Renal cortical epithelial cell (primary cell): ENCODE measurements around the gene NEU3. TPM values are rescaled to one million over a fixed set of nuclear protein-coding genes. Genes with fewer than 3 reads are reported as not detected.
"Not testable (repeated sequence)": the region's sequence is repeated elsewhere in the genome, so short reads cannot be mapped to it uniquely, and the experiment has no call there.

Experiments
- DNase-seq: peaks from one replicate; pipeline ENCODE4 v3.0.0-alpha.2; 2011; ENCODE audit warnings: low read depth
- total RNA-seq: library from RNA; depleted of rRNA; stranded (reverse); fragments of >200 nt; gene quantifications from 2 replicates; pipeline ENCODE4 v1.2.3, GENCODE V29; 2014

The NEU3 gene
- total RNA-seq, 1 donor from 2014 or later = 18.4 TPM

DNA sequence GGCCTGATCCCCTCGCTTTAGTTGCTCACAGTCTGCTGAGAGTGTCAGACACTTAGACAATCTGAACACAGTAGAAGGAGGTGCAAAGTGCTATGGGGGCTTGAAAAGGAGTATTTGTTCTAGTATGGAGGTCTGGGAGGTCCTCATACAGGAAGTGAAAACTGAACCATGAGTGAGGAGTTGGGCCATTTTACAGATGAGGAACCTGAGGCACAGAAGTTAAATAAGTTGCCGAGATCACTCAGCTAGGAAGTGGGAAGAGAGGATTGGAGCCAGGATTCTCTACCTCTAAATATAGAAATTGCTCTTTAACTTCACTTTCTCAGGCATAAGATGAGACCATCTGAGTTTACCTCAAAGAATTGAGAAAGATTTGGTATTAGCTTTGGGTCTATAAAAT, 4.0 kb upstream of the NEU3 start:
- no peak for DNase-seq

DNA sequence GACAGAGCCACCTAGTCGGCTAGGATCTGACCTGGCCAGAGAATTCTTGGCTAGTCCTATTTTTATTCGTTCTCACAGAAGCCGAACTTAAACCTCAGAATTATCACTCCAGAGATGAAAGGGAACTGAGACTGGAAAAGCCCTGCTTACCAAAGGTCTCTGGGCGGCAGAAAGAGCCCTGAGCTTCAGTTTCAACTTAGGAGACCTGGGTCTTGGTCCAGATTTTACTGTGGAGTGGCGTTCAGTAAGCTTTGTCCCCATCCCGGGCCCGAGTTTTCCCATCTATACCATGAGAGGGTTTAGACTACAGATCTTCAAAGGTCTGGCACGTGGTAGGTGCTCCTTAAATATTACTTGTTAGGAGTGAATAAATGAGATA, 516 bp downstream of the NEU3 start:
- DNase-seq = no peak

DNA sequence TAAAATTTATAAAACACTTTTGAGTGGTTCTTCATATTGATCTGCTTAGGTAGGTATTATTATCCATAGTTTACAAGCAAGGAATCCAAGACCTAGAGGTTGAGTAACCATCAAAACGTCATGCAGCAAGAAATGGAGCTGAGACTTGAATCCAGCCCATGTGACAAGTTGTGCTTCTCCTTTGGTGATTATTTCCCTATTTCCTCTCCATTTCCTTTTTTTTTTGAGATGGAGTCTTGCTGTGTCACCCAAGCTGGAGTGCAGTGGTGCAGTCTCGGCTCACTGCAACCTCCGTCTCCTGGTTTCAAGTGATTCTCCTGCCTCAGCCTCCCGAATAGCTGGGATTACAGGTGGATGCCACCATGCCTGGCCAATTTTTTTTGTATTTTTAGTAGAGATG, 1.4 kb downstream of the NEU3 start:
- DNase-seq = not testable (repeated sequence)

DNA sequence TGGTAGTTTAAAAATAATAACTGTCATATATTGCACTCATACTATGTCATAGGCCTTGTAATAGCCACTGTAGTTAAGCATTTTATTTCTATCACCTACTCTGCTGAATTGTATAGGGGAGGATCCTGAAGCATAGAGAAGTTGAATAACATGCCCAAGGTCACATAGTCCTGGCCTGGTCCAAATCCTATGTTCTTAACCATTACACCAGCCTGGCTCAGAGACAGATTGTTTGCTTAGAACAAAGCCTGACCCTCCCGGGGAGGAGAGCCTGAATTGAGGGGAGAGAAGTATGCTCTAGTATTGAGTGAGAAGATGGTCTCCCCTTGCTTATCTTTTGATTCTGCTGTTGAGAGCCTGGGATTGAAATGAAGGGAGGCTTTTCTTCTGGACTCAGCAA, 2.2 kb downstream of the NEU3 start:
- no peak for DNase-seq

DNA sequence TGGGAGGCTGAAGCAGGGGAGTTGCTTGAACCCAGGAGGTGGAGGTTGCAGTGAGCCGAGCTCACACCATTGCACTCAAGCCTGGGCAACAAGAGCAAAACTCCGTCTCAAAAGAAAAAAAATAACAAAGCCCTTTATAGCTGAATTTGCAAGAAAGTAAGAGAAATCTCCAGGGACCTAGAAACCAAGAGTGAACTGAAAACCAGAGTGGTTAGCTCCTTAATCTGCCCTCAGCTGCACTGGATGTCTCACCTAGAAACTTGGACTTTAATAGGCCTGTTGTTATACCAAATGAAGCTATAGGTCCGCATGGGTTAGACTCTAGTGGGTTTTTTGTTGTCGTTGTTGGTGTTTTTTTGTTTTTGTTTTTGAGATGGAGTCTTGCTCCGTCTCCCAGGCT, 4.1 kb downstream of the NEU3 start:
- DNase-seq = no peak

DNA sequence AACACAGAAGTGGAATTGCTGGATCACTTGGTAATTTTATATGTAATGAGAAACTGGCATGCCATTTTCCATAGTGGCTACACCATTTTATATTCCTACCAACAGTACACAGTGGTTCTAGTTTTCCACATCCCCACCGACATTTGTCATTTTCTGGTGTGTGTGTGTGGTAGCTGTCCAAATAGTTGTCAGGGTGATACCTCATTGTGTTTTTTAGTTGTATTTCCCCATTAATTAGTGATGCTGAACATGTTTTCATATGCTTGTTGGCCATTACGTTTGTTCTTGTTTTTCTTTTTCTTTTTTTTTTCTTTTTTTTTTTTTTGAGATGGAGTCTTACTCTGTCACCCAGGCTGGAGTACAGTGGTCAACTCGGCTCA, 12.2 kb downstream of the NEU3 start:
- no peak for DNase-seq

DNA sequence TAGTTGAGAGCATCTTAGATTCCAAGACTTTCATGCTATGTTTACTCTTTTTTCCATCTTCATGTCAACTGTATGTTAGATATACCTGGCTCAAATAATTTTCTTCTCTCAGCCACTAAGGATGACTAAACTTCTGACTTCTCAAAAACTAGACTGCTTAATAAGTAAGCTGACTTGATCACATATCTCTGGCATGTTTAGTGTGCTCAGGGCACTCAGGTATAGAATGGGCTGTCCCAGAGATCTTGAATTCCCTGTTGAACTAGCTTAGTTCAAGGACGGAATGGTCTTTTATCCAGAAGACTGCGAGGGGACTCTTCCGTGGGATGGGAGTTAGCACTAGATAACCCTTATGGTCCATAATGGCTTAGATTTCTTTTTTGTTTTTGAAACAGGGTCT, 13.0 kb downstream of the NEU3 start:
- DNase-seq = no peak

DNA sequence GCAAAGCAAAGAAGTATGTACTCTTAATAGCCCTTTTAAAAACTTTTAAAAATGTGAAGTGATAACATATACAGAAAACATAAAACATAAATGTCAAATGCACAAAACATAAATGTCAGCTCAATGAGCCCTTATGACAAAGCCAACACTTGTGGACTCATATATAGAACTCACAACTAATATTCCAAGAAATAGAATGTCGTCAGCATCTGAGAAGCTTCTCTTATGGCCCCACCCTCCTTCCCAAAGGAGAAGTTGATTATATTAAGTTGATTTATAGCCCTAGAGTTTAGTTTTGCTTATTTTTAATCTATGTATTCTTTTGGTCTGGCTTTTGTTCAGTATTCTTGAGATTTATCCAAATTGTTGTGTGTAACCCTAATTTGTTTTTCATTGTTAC, 13.8 kb downstream of the NEU3 start:
- no peak for DNase-seq

DNA sequence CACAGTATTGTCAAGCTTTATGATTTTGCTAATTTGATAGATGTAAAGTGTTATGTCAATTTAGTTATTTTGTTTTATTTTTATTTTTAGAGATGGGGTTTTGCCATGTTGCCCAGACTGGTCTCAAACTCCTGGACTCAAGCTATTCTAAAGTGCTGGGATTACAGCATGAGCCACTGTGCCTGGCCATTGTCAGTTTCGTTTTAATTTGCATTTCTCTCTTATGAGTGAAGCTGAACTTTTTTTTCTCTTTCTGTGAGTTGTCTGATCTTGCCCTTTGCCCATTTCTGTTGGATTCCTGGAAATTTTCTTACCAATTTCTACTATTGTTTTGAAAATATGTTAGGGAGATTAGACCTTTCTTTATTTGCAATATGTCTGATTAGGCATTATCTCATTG, 15.5 kb downstream of the NEU3 start:
- DNase-seq = no peak

DNA sequence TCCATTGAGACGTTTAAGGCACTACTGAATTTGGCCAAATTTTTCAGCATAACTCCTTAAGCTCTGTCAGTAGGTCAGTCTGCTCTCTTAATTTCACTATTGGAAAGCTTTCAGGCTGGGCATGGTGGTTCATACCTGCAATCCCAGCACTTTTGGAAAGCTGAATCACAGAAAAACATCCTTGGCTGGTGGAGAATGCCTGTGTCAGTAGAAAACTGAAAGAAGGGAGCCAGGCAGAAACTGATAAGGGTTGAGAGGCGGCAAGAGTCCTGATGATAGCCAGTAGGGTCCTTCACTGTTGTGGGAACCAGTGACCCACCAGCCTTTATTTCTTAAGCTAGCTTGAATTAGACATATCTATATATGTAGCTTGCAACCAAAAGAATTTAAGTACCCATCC, 22.6 kb downstream of the NEU3 start:
- DNase-seq = no peak

DNA sequence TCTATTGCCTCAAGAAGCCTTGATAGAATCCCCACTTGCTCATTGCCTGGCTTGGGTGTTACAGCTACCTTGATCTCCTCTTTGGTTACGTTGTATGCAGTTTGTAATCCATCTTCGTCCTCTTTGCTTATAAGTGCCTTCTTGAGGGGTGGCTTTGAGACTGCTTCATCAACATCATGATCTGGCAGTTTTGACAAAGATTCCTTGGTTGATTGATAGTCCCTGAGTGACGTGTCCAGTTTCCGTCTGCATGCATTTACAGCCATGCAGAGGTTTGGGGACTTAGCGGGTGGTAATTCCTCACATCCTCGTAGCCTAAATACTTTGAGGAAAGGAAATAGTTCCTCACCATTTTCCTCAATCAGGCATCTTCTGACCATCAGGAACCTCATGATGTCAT, 23.1 kb downstream of the NEU3 start:
- no peak for DNase-seq

DNA sequence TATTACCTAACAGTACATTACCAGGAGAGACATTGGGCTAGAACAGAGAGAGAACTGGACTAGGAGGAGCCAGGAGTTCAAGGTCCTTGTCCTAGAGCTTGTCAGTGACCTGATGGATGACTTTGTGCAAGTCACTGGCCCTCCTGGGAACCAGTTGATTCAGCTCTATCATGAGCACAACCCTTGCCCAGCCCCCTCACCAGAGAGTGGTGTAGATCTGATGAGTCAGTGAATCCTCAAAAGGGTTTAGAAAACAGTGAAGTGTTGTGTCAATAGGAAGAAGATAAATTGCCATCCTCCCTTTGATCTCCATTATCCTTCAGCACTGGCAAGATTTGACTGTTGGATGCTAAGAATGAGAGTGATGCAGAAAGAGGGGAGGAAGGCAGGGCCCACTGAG, 24.3 kb downstream of the NEU3 start:
- peak; percentile 70 for DNase-seq

DNA sequence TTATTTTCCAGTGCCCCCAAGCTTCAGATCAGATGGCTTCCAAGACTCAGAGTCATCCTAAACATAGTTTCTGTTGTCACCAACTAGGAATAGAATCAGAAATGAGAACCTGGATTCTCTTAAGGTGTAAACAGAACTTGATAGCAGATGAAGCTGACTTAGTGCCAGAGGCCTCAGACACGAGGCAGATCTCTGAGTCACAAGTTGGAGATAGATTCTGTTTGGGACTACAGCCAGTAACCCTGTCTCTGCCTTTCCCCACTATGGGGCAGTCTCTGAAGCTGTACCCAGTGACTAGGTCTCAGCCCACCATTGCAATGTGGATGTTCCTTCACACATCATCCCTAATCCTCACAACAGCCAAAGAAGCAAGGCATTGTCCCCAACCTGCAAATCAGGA, 25.4 kb downstream of the NEU3 start:
- peak; percentile 75 for DNase-seq

DNA sequence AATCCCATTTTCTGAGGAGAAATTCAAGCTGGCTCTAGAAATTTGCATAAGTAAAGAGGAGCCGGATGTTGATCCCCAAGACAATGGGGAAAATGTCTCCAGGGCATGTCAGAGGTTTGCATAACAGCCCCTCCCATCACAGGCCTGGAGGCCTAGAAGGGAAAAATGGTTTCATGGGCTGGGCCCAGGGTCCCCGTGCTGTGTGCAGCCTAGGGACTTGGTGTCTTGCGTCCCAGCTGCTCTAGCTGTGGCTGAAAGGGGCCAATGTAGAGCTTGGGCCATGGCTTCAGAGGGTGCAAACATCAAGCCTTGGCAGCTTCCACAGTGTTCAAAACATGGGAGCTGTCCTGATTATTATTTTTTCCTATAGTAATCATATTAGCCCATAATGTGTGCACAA, 30.5 kb downstream of the NEU3 start:
- not testable (repeated sequence) for DNase-seq

DNA sequence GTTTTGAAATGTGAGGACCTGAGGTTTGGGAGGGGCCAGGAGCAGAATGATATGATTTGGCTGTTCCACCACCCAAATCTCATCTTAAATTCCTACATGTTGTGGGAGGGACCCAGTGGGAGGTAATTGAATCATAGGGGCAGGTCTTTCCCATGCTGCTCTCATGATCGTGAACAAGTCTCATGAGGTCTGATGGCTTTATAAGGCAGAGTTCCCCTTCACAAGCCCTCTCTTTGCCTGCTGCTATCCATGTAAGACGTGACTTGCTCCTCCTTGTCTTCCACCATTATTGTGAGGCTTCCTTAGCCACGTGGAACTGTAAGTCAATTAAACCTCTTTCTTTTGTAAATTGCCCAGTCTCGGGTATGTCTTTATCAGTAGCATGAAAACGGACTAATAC, 31.6 kb downstream of the NEU3 start:
- not testable (repeated sequence) for DNase-seq

DNA sequence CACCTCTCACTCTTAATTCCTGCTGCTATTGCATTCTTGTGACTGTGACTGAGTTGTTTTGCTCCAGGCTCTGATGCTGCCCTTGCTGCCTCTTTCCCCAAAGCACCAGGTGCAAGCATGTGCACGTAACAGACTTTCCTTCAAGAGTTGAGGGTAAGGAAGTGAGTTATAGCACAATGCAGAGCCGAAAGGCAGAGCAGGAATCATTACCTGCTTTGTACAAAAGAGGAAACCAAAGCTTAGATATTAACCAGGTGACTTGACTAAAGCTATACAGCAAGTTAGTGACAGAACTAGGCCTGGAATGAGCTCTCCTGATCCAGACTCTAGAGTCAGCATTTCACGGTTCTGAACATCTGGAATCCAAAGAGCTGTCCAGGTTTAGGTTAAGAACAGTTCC, 33.6 kb downstream of the NEU3 start:
- DNase-seq = peak; percentile 88

DNA sequence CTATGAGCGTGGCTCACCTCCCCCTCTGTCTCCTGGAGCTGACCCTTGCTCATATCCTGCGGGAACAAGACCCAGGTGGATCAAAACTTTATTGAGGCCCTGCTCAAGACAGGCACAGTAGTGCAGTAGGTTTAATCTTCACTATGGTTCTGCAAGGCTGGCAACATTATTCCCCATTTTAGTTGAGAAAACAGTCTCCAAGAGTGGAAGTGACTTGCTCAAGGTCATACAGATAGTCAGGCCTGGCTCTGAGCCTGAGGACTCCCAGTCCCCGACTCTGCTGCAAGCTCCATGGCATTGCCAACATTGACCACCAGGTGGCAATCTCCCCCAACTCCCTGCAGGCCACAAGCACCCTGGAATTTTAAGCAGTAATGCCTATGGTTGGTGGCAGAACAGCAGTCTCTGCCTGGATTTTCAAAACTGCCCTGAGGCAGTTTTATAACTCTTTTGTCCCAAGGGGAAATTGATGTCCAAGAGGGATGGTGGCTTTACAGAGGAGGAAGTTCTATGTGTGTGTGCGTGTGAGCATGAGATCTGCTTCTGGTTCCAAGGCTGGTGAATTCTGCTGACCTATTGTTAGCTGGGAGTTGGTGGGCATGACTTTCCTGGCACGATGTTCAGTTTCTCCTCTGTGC, 34.1 kb downstream of the NEU3 start:
- DNase-seq = peak; percentile 87

DNA sequence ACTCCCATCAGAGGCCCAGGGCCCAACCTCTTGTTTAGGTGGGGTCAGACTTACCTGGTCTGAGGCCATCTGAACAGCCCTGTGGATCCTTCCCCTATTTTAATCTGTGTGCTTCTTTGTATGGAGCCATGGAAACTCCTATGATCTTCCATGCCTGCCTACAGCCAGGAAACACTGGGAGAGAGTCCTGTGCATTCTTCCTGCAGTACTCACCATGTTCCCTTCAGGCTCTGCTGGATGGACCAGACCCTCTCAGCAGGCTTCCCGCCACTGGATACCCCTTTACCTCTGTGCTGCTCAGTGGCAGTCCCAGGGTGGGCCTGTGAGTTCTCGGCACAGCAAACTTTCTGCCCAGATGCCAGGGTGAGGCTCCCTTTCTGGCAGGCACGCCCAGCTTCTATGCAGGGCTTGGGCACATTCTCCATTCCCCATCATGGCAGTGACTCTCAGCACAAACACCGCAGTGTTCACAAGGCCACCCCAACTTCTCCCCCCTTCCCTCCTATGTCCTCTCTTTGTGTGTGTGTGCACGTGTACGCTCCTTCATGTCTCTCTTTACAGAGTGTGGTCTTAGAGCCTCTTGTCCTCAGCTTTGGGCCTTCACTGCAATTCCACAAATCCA, 34.8 kb downstream of the NEU3 start:
- DNase-seq = peak; percentile 28

DNA sequence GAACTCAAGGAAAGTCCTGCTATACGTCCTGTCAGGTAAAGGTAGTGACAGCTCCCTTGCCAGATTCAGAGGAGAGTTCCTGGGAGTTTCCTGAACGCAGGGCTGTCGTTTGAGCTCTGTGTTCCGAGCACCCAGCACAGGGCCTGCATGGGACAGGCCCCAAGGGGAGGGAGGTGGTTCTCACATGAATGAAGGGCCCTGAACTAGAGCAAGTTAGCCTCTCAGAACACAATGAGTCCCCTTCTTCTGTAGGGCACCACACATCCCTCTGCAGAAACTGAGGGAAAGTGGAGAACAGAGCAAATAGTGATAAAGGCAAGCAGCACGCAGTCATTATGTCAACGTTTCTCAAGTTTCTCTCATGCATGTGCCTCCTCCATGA, 35.3 kb downstream of the NEU3 start:
- DNase-seq = no peak

DNA sequence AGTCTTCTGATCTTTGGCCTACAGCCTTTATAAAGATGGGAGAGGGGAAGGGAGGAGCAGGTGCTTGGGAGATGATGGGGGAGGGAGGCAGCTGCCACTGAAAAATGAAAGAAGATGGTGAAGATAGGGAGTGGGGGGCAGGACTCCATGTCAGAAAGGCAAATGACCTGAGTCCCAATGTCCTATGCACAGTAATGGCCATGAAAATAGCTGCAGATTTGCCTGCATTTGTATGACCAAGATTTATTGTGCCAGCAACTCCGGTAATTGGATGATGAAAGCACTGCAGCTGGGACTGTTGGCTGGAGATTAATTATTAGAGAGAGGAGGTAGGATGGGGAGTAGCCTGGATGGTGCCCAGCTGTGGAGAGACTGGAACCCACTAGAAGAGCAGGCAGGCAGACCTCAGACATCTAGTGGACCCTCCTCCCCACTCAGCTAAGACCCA, 36.1 kb downstream of the NEU3 start:
- peak; percentile 31 for DNase-seq

DNA sequence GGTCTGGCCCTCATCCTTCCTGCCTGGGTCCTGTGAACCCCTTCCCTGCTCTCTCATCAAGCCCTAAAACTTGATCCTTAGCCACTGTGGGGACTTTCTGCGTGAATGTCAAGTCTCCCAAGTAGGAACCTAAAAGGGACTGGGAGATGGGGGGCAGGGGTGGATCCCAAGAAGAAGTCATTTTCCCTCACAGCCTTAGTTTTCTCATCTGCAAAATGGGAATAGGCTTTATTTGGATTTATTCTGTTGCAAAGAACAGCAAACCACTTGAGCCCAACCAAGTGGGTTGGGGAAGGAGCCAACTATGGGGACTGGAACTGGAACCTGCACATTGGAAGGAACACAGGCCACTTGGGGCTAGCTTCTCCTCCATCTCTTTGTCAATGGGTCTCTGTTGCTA, 36.8 kb downstream of the NEU3 start:
- DNase-seq = no peak

DNA sequence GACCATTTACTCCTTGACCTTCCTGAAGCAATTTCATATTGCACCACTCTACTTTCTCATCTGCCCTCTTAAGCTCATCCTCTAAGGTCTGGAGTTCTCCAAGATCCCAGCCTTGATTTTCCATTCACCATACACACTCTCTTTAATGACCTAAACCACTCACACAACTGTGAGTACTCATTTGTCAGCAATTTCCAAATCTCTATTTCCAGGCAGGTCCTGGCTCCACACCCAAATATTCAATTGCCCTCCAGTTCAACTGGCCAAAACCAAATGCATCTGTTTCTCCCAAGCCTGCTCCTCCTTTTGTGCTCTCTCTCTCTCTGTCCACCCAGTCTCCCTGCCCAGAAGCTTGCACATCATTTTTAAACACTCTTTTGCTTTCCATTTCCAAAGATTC, 39.6 kb downstream of the NEU3 start:
- no peak for DNase-seq

DNA sequence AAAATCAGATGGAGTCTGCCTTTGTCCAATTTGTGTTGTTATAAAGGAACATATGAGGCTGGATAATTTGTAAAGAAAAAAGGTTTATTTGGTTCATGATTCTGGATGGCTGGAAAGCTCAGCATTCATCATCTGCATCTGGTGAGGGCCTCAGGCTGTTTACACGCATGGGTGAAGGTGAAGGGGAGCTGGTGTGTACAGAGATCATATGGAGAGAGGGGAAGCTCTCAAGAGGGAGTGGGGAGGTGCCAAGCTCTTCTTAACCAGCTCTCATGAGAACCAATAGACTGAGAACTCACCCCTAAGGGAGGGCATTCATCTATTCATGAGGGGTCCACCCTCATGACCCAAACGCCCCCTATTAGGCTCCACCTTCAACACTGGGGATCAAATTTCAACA, 40.0 kb downstream of the NEU3 start:
- no peak for DNase-seq
